Measurements from ENCODE around the gene COL1A2. TPM values are rescaled to one million over a fixed set of nuclear protein-coding genes. Genes with fewer than 3 reads are reported as not detected.

Gene COL1A2
- total and polyA plus RNA-seq, 2 of the 13 experiments (the other 11 are each of a cell fraction or from before 2014, with no cell fraction given): not detected

GRCh38 chr7:94380264-94380663, 14.4 kb upstream of the COL1A2 start:
- FAIRE-seq: no peak
- CTCF ChIA-PET (ENCODE audit: low intra/inter-chr PET ratio, low total read pairs): no interaction called here

More at GRCh38 chr7:94380264-94380663, 14.4 kb upstream of the COL1A2 start:
- Histone ChIP-seq H2AFZ (ENCODE audit: low read length) (no peak overlapping the region), H3K4me1 (ENCODE audit: insufficient read depth, low read length) (no peaks in the 10 kb centered on the region), H3K9ac (ENCODE audit: insufficient read depth, low read depth, low read length) (no peak overlapping the region), H3K9me3 (ENCODE audit: low read length) (no peaks in the 10 kb centered on the region), H3K4me3 (replicated peaks in 1 of 3; ENCODE audit: insufficient read depth in 1 of 3, low read depth in 2 of 3, low read length in 3 of 3) (no peak overlapping the region), H4K20me1 (ENCODE audit: insufficient read depth, low read length) (no peaks in the 10 kb centered on the region), H3K27me3 (ENCODE audit: control insufficient read depth in 1 of 2, insufficient read depth in 2 of 2, low read length in 2 of 2) (no peaks in the 10 kb centered on the region), H3K4me2 (ENCODE audit: low read depth, low read length) (no peak overlapping the region), H3K27ac (ENCODE audit: extremely low read length, insufficient read depth, low read length) (no peak overlapping the region), H3K36me3 (replicated peaks in 1 of 2; ENCODE audit: control insufficient read depth in 1 of 2, insufficient read depth in 2 of 2, low read length in 2 of 2) (no peaks in the 10 kb centered on the region), H3K79me2 (ENCODE audit: insufficient read depth, low read length) (no peaks in the 10 kb centered on the region)
- no peak for TF ChIP-seq CHD4 (IDR thresholded peaks at IDR 0.05; ENCODE audit: borderline replicate concordance, low read length)
- no peak for TF ChIP-seq FOXK1 (CRISPR knock-in tag; IDR thresholded peaks at IDR 0.05; ENCODE audit: borderline replicate concordance, low read depth)
- TF ChIP-seq ZFP41 (CRISPR knock-in tag; IDR thresholded peaks at IDR 0.05; ENCODE audit: borderline replicate concordance): no peak
- no peak for TF ChIP-seq EED (CRISPR knock-in tag; IDR thresholded peaks at IDR 0.05)
- TF ChIP-seq ZBTB4 (CRISPR knock-in tag; IDR thresholded peaks at IDR 0.05; ENCODE audit: borderline replicate concordance): no peak
- no peak for TF ChIP-seq ZNF20 (CRISPR knock-in tag; IDR thresholded peaks at IDR 0.05)
- TF ChIP-seq ELF3 (CRISPR knock-in tag; IDR thresholded peaks at IDR 0.05): no peak
- TF ChIP-seq MYNN (CRISPR knock-in tag; IDR thresholded peaks at IDR 0.05; ENCODE audit: low read depth): no peak
- TF ChIP-seq KDM5B (CRISPR knock-in tag; IDR thresholded peaks at IDR 0.05; ENCODE audit: borderline replicate concordance): no peak
- no peak for TF ChIP-seq NR2F6 (IDR thresholded peaks at IDR 0.05)
- TF ChIP-seq NR2F6 (CRISPR knock-in tag; IDR thresholded peaks at IDR 0.05): no peak
- TF ChIP-seq ZNF557 (CRISPR knock-in tag; IDR thresholded peaks at IDR 0.05): no peak
- TF ChIP-seq ZNF343 (CRISPR knock-in tag; IDR thresholded peaks at IDR 0.05): no peak
- no peak for TF ChIP-seq SSRP1 (CRISPR knock-in tag; IDR thresholded peaks at IDR 0.05)
- TF ChIP-seq ZNF260 (CRISPR knock-in tag; IDR thresholded peaks at IDR 0.05; ENCODE audit: borderline replicate concordance, low read depth): no peak
- no peak for TF ChIP-seq CHCHD3 (CRISPR knock-in tag; IDR thresholded peaks at IDR 0.05)
- TF ChIP-seq, protein P1, sequence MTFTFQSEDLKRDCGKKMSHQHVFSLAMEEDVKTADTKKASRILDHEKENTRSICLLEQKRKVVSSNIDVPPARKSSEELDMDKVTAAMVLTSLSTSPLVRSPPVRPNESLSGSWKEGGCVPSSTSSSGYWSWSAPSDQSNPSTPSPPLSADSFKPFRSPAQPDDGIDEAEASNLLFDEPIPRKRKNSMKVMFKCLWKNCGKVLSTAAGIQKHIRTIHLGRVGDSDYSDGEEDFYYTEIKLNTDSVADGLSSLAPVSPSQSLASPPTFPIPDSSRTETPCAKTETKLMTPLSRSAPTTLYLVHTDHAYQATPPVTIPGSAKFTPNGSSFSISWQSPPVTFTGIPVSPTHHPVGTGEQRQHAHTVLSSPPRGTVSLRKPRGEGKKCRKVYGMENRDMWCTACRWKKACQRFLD (CRISPR knock-in tag; IDR thresholded peaks at IDR 0.05; ENCODE audit: borderline replicate concordance): no peak
- TF ChIP-seq KAT8 (CRISPR knock-in tag; IDR thresholded peaks at IDR 0.05): no peak
- DNase-seq (ENCODE audit: low spot score): no peak
- in situ Hi-C loops (cut with HindIII; ENCODE audit: extremely low pct_ligation_motif_present, low pct_unique_long_range_greater_than_20kb): no loop called here
- POLR2A ChIA-PET: no interaction called here
- intact Hi-C loops (cut with micrococcal nuclease; ENCODE audit: unreplicated experiment): no loop called here
- no TSS peak for BruUV-seq (replicated peaks)
- no peak for ATAC-seq
